PC-9 (cell line): ENCODE results near the gene RPTOR. TPM values are rescaled to one million over a fixed set of nuclear protein-coding genes. Genes with fewer than 3 reads are reported as not detected.

Source experiments
- BruUV-seq: library from RNA; stranded (reverse); fragments of 400-500 nt; replicated peaks from 2 replicates; lab custom pipeline; 2021; lab: Mats Ljungman, UMichigan
- CTCF ChIA-PET: fragments of 300-600 bp; sonication (Branson Sonifier 250); formaldehyde crosslinking; loops from one replicate; lab custom pipeline; 2022; ENCODE audit warnings: antibody characterized with exemption; lab: Charles Lee
- POLR2A ChIA-PET: fragments of 300-600 bp; sonication (Branson Sonifier 250); formaldehyde crosslinking; loops from one replicate; lab custom pipeline; 2022; ENCODE audit warnings: antibody characterized with exemption; ENCODE audit not compliant: unreplicated experiment; lab: Charles Lee
- DNase-seq, 2 experiments: peaks; one replicate each; pipeline versions ENCODE4 v3.0.0 to v3.0.0-alpha.2; 2015 to 2022; ENCODE audit warnings: mixed read lengths in 1 of 2
- H2AFZ ChIP-seq: fragments of 200-600 bp; sonication (generic); 2 replicates; pipeline ENCODE4 v1.8.1; 2017; ENCODE audit warnings: antibody characterized with exemption
- H3F3A ChIP-seq: fragments of 200-600 bp; sonication (generic); 2 replicates; pipeline ENCODE4 v1.8.1; 2017; ENCODE audit warnings: antibody characterized with exemption, mild to moderate bottlenecking, low read depth; ENCODE audit not compliant: insufficient read depth
- H3K27ac ChIP-seq: fragments of 200-600 bp; sonication (generic); 2 replicates; pipeline ENCODE4 v1.6.1; 2016; ENCODE audit warnings: mixed run types
- H3K27me3 ChIP-seq: fragments of 200-600 bp; sonication (generic); 2 replicates; pipeline ENCODE4 v1.6.1; 2016; ENCODE audit warnings: low read depth, mixed run types; ENCODE audit not compliant: insufficient read depth
- H3K36me3 ChIP-seq: fragments of 200-600 bp; sonication (generic); 2 replicates; pipeline ENCODE4 v1.6.1; 2016; ENCODE audit warnings: low read depth, mixed run types
- H3K4me1 ChIP-seq: fragments of 200-600 bp; sonication (generic); replicated peaks from 2 replicates; pipeline ENCODE4 v1.6.1; 2016; ENCODE audit warnings: mixed run types; ENCODE audit not compliant: insufficient read depth
- H3K4me2 ChIP-seq: fragments of 200-600 bp; sonication (generic); 2 replicates; pipeline ENCODE4 v1.6.1; 2017; ENCODE audit warnings: mixed run types
- H3K4me3 ChIP-seq: fragments of 200-600 bp; sonication (generic); 2 replicates; pipeline ENCODE4 v1.6.1; 2016; ENCODE audit warnings: mixed run types
- H3K79me2 ChIP-seq: fragments of 200-600 bp; sonication (generic); 2 replicates; pipeline ENCODE4 v1.6.1; 2017; ENCODE audit warnings: low read depth, mixed run types
- H3K9me2 ChIP-seq: fragments of 200-600 bp; sonication (generic); 2 replicates; pipeline ENCODE4 v1.8.1; 2017; ENCODE audit warnings: mild to moderate bottlenecking; ENCODE audit not compliant: insufficient read depth
- H3K9me3 ChIP-seq: fragments of 200-600 bp; sonication (generic); 2 replicates; pipeline ENCODE4 v1.8.1; 2016; ENCODE audit warnings: low read depth; ENCODE audit not compliant: insufficient read depth
- H4K20me1 ChIP-seq: fragments of 200-600 bp; sonication (generic); 2 replicates; pipeline ENCODE4 v1.8.1; 2017; ENCODE audit not compliant: insufficient read depth
- EZH2 ChIP-seq: fragments of 200-600 bp; sonication (generic); IDR thresholded peaks from 2 replicates; pipeline ENCODE4 v1.8.0; 2017; ENCODE audit warnings: antibody characterized with exemption, low read depth
- intact Hi-C: fragments of 100-400 bp; cut with micrococcal nuclease; formaldehyde crosslinking; loops from one replicate; pipeline ENCODE4 v1.10.0; 2022; ENCODE audit not compliant: unreplicated experiment
- total RNA-seq: library from RNA; stranded (reverse); gene quantifications from 2 replicates; pipeline ENCODE4 v1.2.3, GENCODE V29; 2021
- TF ChIP-seq, protein P1 (sequence below): fragments of 200-600 bp; sonication (generic); conservative IDR thresholded peaks from 2 replicates; pipeline ENCODE4 v1.6.1; 2017; ENCODE audit warnings: mixed run types, antibody characterized with exemption, mild to moderate bottlenecking, moderate library complexity

The RPTOR gene
- total RNA-seq, 1 experiment from 2014 or later: 50.8 TPM

GRCh38 chr17:80643326-80644099 is 98.9 kb downstream of the RPTOR start:
- no peak overlapping the region for H3K4me3 ChIP-seq
- intact Hi-C loops: no loop called here
- no peaks in the 10 kb centered on the region for H3K9me2 ChIP-seq
- no peaks in the 10 kb centered on the region for H3K4me1 ChIP-seq
- TF ChIP-seq EZH2: no peak
- TF ChIP-seq, protein P1, sequence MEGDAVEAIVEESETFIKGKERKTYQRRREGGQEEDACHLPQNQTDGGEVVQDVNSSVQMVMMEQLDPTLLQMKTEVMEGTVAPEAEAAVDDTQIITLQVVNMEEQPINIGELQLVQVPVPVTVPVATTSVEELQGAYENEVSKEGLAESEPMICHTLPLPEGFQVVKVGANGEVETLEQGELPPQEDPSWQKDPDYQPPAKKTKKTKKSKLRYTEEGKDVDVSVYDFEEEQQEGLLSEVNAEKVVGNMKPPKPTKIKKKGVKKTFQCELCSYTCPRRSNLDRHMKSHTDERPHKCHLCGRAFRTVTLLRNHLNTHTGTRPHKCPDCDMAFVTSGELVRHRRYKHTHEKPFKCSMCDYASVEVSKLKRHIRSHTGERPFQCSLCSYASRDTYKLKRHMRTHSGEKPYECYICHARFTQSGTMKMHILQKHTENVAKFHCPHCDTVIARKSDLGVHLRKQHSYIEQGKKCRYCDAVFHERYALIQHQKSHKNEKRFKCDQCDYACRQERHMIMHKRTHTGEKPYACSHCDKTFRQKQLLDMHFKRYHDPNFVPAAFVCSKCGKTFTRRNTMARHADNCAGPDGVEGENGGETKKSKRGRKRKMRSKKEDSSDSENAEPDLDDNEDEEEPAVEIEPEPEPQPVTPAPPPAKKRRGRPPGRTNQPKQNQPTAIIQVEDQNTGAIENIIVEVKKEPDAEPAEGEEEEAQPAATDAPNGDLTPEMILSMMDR: no peak
- no peaks in the 10 kb centered on the region for H3K27me3 ChIP-seq
- no peak for DNase-seq
- BruUV-seq: no TSS peak
- no peaks in the 10 kb centered on the region for H3K9me3 ChIP-seq
- no peaks in the 10 kb centered on the region; the same call in 1 of the 2 replicates for H4K20me1 ChIP-seq
- ChIA-PET CTCF (no interaction called here), POLR2A (no interaction called here)
- H3F3A ChIP-seq: no peaks in the 10 kb centered on the region; the same call in 1 of the 2 replicates
- H3K4me2 ChIP-seq: no peak overlapping the region
- H3K36me3 ChIP-seq: no peaks in the 10 kb centered on the region
- H3K79me2 ChIP-seq: no peaks in the 10 kb centered on the region; the same call in 1 of the 2 replicates
- no peak overlapping the region for H2AFZ ChIP-seq
- no peak overlapping the region for H3K27ac ChIP-seq

DNA sequence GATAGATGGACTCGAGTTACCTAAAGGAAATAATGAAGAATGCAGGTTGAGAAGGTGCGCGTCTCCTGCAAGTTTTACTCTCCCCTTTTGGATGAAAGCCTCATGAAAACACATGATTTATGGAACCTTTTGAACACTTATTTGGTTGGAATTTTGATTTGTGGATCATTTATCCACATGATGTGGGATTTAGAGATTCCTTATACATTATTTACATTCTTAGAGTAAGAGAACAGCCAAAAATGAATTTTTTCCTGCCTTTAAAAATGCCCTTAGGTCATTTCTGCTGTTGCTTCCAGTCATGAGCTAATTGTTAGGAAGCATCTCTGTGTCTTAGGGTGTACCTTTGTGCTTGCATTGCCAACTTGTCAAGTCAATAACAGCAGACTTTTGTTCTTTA is 99.9 kb downstream of the RPTOR start:
- H3F3A ChIP-seq: no peaks in the 10 kb centered on the region; the same call in 1 of the 2 replicates
- no peaks in the 10 kb centered on the region for H3K9me2 ChIP-seq
- H3K27ac ChIP-seq: no peak overlapping the region
- H4K20me1 ChIP-seq: peaks cover 4% of the 10 kb centered on the region
- no peaks in the 10 kb centered on the region for H3K27me3 ChIP-seq
- ChIA-PET POLR2A (no interaction called here), CTCF (no interaction called here)
- H3K4me2 ChIP-seq: no peak overlapping the region
- H2AFZ ChIP-seq: no peak overlapping the region
- no peak for DNase-seq
- no peaks in the 10 kb centered on the region for H3K36me3 ChIP-seq
- H3K9me3 ChIP-seq: no peaks in the 10 kb centered on the region
- TF ChIP-seq, protein P1: no peak
- TF ChIP-seq EZH2: no peak
- no peaks in the 10 kb centered on the region for H3K4me1 ChIP-seq
- intact Hi-C loops: no loop called here
- BruUV-seq: no TSS peak
- no peaks in the 10 kb centered on the region; the same call in 1 of the 2 replicates for H3K79me2 ChIP-seq
- no peak overlapping the region for H3K4me3 ChIP-seq

DNA sequence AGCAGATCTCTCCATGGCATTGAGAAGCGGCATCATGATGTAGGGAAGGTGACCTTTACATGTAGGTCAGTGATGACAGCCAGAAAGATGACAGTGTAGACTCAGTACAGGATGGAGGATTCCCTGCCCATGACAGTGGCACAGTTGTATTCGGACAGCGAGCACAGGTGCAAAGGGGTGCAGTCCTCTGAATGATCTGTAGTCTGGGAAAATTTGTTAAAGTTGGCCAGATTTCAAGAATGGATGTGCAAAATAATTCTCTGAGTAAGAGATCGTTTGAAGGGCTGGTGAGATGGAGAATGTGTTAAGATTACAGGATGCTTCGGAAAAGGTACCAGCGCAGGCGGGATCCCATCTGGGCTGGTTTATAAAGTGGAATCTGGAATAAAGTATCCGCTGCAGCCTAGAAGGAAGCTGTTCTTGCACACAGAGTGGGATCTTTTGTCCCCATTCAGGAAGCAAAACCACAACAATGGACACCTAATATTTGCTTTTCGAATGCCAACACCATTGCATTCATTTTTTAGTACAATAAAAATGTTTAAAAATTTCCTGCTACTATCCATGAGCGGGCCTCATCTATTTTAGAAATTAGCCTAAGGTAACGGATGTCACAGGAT is 101.2 kb downstream of the RPTOR start:
- Histone ChIP-seq H3F3A (no peaks in the 10 kb centered on the region; the same call in 1 of the 2 replicates), H3K4me1 (no peaks in the 10 kb centered on the region), H3K4me3 (no peak overlapping the region), H3K79me2 (peaks cover 5% of the 10 kb centered on the region), H3K4me2 (no peak overlapping the region), H3K27ac (no peak overlapping the region), H2AFZ (no peak overlapping the region), H3K9me2 (no peaks in the 10 kb centered on the region), H3K36me3 (no peaks in the 10 kb centered on the region), H3K27me3 (no peaks in the 10 kb centered on the region), H3K9me3 (no peaks in the 10 kb centered on the region), H4K20me1 (peaks cover 4% of the 10 kb centered on the region)
- intact Hi-C loops: no loop called here
- TF ChIP-seq EZH2: no peak
- TF ChIP-seq, protein P1: no peak
- CTCF ChIA-PET: no interaction called here
- DNase-seq: no peak
- BruUV-seq: no TSS peak
- POLR2A ChIA-PET: no interaction called here
